Type B pancreatic cell (in vitro differentiated cells): ENCODE results near the gene PRKN. TPM values are rescaled to one million over a fixed set of nuclear protein-coding genes. Genes with fewer than 3 reads are reported as not detected.
"Not testable (repeated sequence)": the region's sequence is repeated elsewhere in the genome, so short reads cannot be mapped to it uniquely, and the experiment has no call there.

Experiments
- DNase-seq: peaks from one replicate; pipeline ENCODE4 v3.0.0; 2021; ENCODE audit warnings: mixed read lengths; ENCODE audit not compliant: unreplicated experiment; ENCODE audit errors: extremely low spot score
- H3K27ac Mint-ChIP-seq: 2 replicates; pipeline ENCODE4 v1.8.0; 2021; ENCODE audit warnings: mild to moderate bottlenecking, mixed read lengths
- H3K27me3 Mint-ChIP-seq: 2 replicates; pipeline ENCODE4 v1.8.0; 2021; ENCODE audit warnings: mixed read lengths
- H3K36me3 Mint-ChIP-seq: 2 replicates; pipeline ENCODE4 v1.8.0; 2021; ENCODE audit warnings: mixed read lengths
- H3K4me1 Mint-ChIP-seq: one replicate; pipeline ENCODE4 v1.8.0; 2021; ENCODE audit warnings: mixed read lengths; ENCODE audit not compliant: unreplicated experiment
- H3K4me3 Mint-ChIP-seq: 2 replicates; pipeline ENCODE4 v1.8.0; 2021; ENCODE audit warnings: mild to moderate bottlenecking, mixed read lengths
- H3K9me3 Mint-ChIP-seq: 2 replicates; pipeline ENCODE4 v1.8.0; 2021; ENCODE audit warnings: mixed read lengths
- total RNA-seq: library from RNA; stranded (reverse); gene quantifications from 2 replicates; pipeline ENCODE4 v1.2.1, GENCODE V29; 2021; ENCODE audit warnings: low replicate concordance
- TF ChIP-seq, protein P1 (sequence below): fragments of 200-600 bp; sonication (generic); conservative IDR thresholded peaks from 2 replicates; pipeline ENCODE4 v1.5.0; 2021; ENCODE audit warnings: antibody characterized with exemption, mild to moderate bottlenecking

Gene PRKN
- total RNA-seq, 1 donor from 2014 or later, result 6.2 TPM

DNA sequence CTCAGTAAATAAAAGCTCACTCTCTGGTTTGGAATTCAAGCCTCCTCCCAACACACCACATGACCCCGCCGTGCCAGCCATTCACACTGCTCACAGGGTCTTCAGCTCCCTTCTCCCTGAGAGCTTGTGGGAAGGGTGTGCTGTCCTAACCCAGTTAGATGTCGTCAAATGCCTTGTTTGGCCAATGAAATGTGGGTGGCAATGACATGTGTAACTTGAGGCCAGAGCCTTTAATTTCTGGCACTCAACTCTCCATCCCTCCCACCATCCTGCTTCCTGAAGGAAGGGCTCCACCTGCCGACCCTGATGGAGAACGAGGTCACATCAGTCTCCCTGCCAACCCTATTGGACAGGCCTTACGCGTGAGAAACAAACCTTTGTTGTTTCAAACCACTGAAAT lies 1229.2 kb downstream of the PRKN start:
- Mint-ChIP-seq H3K9me3 (no peaks in the 10 kb centered on the region), H3K27ac (peak overlapping the region; percentile 27), H3K4me3 (no peak overlapping the region), H3K27me3 (peaks cover 43% of the 10 kb centered on the region), H3K36me3 (no peaks in the 10 kb centered on the region), H3K4me1 (peaks cover 4% of the 10 kb centered on the region)
- DNase-seq, result no peak
- TF ChIP-seq, protein P1, sequence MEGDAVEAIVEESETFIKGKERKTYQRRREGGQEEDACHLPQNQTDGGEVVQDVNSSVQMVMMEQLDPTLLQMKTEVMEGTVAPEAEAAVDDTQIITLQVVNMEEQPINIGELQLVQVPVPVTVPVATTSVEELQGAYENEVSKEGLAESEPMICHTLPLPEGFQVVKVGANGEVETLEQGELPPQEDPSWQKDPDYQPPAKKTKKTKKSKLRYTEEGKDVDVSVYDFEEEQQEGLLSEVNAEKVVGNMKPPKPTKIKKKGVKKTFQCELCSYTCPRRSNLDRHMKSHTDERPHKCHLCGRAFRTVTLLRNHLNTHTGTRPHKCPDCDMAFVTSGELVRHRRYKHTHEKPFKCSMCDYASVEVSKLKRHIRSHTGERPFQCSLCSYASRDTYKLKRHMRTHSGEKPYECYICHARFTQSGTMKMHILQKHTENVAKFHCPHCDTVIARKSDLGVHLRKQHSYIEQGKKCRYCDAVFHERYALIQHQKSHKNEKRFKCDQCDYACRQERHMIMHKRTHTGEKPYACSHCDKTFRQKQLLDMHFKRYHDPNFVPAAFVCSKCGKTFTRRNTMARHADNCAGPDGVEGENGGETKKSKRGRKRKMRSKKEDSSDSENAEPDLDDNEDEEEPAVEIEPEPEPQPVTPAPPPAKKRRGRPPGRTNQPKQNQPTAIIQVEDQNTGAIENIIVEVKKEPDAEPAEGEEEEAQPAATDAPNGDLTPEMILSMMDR, result peak; percentile 49

DNA sequence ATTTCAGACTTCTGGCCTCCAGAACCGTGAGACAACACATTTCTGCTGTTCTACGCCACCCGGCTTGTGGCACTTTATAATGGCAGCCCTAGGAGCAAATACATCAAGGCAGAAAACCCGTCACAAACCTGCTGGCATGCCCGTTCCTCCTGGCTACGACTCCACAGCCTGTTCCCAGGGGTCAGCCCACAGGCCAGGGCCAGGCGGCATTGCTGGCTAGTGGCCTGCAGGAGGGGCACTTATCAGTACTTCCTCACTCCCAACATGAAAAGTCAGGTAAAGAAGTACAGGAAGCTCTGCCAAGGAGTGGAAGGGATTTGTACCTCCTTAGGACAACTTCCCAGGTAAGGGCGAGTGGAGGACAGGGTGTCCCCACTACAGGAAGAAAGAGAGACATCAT lies 1230.6 kb downstream of the PRKN start:
- Mint-ChIP-seq H3K27me3 (peaks cover 37% of the 10 kb centered on the region), H3K9me3 (no peaks in the 10 kb centered on the region), H3K4me3 (no peak overlapping the region), H3K4me1 (peaks cover 6% of the 10 kb centered on the region), H3K27ac (no peak overlapping the region), H3K36me3 (no peaks in the 10 kb centered on the region)
- TF ChIP-seq, protein P1, result no peak
- DNase-seq, result no peak

DNA sequence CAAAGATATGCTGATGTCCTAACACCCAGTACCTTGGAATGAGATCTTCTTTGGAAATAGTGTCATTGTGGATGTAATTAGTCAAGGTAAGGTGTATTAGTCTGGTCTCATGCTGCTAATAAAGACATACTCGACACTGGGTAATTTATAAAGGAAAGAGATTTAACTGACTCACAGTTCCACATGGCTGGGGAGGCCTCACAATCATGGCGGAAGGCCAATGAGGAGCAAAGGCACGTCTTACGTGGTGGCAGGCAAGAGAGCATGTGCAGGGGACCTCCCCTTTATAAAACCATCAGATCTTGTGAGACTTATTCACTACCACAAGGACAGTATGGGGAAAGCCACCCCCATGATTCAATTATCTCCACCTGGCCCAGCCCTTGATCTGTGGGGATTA lies 1231.3 kb downstream of the PRKN start:
- H3K9me3 Mint-ChIP-seq, H3K36me3 Mint-ChIP-seq, H3K4me3 Mint-ChIP-seq, H3K4me1 Mint-ChIP-seq, DNase-seq, H3K27ac Mint-ChIP-seq: not testable (repeated sequence)
- peaks cover 34% of the 10 kb centered on the region for H3K27me3 Mint-ChIP-seq

DNA sequence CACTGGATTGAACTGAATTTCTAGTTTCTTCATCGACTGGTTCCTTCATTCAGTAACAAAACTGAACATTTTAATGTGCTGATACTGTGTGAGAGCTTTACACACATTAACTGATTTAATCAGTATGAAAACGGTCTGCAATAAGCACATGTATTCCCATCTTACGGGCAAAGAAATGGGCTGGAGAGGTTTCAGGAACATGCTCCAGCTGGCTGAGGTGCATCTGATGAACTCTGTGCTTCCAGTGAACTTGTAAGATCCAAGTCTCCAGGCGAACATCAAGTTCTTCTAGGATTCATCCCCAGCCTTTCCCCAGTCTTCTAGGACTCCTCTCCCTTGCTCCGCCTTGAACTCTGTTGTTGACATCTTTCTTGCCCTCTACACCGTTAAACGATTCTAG lies 1233.0 kb downstream of the PRKN start:
- H3K4me1 Mint-ChIP-seq, result peaks cover 6% of the 10 kb centered on the region
- DNase-seq, result no peak
- no peaks in the 10 kb centered on the region for H3K36me3 Mint-ChIP-seq
- H3K27me3 Mint-ChIP-seq, result peaks cover 33% of the 10 kb centered on the region
- TF ChIP-seq, protein P1, result no peak
- H3K4me3 Mint-ChIP-seq, result no peak overlapping the region
- H3K27ac Mint-ChIP-seq, result no peak overlapping the region
- H3K9me3 Mint-ChIP-seq, result peaks cover 6% of the 10 kb centered on the region

DNA sequence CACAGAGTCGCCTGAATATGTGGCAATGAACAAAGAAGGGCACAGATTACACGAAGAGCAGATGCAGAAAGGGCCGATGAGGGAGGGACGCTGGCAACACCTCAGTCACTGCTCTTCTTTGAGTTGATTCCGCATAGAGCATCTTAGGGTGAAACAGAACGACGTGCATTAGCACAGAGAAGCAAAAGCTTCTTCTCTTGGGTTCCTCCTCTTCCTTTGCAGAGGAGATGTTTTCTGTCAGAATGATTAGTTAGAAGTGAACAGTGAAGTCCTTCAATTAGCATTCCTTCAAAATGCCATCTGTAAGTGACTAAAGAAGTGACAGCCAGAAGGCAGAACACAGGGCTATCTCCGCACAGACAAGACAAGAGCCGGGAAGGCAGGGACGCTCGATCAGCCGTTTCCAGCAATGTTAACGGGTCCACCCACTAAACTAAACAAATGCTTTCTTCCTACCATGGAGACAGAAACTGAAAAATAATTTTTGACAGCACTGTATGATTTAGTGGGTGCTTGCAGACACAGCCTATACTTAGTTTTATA lies 1233.9 kb downstream of the PRKN start:
- Mint-ChIP-seq H3K4me3 (no peak overlapping the region), H3K4me1 (peaks cover 6% of the 10 kb centered on the region), H3K27me3 (peaks cover 33% of the 10 kb centered on the region), H3K9me3 (peaks cover 6% of the 10 kb centered on the region), H3K36me3 (no peaks in the 10 kb centered on the region), H3K27ac (no peak overlapping the region)
- no peak for DNase-seq
- TF ChIP-seq, protein P1, result no peak

DNA sequence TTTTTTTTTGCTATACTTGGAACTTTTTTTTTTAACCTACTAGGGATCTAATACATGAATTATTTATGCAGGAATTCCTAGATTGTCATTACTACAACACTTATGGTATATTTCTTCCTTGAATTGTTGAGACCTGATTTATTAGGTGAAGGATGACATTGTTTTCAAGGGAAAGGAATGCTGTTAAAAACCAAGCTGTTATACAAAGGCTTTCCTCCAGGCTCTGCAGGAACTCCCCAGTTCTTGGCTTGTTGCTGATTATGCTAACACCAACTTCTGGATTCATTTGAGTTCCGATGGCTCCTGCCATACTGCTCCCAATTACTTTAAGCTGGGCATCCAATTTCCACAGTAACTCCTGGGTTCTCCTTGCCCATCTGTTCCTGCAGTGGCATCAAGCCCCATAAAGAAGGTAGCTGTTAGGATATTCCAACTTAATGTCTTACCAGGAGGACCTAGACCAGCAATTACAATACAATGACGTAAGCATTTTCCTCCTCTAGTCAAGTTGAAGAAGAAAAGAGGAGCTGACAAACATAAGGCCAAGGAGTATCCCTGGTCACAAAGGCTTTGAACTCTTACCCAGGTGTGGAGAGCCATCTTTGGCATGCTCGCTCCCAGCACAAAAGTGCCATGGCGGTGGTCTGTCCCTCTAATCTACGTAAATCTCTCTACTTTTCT lies 1237.8 kb downstream of the PRKN start:
- TF ChIP-seq, protein P1, result no peak
- Mint-ChIP-seq H3K36me3 (no peaks in the 10 kb centered on the region), H3K9me3 (peaks cover 6% of the 10 kb centered on the region), H3K27ac (no peak overlapping the region), H3K4me1 (peaks cover 6% of the 10 kb centered on the region), H3K27me3 (peaks cover 21% of the 10 kb centered on the region), H3K4me3 (no peak overlapping the region)
- DNase-seq, result no peak
